ENCODE measurements around the gene GRIN2B.

GRCh38 chr12:13940335-13940865 lies 41.0 kb downstream of the GRIN2B start:
- TF ChIP-seq SIN3A (IDR thresholded peaks at IDR 0.05; ENCODE audit: borderline replicate concordance, insufficient read depth, low read length) = no peak
- no peak for TF ChIP-seq REST (IDR thresholded peaks at IDR 0.05; ENCODE audit: insufficient read depth in 1 of 2, low read depth in 2 of 2, low read length in 2 of 2)

Measured in PFSK-1 (cell line).